Activated T-helper 1 cell treated with anti-CD3 and anti-CD28 coated beads, Interleukin-12 subunit alpha, Interleukin-12 subunit beta, Interleukin-2, Interleukin-4 antibody, amounts not matched to agents 30 ng/mL and 10 ng/mL and 1 ng/mL, durations not matched to agents 14 hours and 24 hours and 36 hours (primary cell): ENCODE data around the gene DSCAM. TPM values are rescaled to one million over a fixed set of nuclear protein-coding genes. Genes with fewer than 3 reads are reported as not detected.
"Not testable (repeated sequence)": the region's sequence is repeated elsewhere in the genome, so short reads cannot be mapped to it uniquely, and the experiment has no call there.

ENCODE experiments used
- DNase-seq: peaks from one replicate; pipeline ENCODE4 v3.0.0; 2021; ENCODE audit warnings: low spot score
- H3K27ac Mint-ChIP-seq: one replicate; pipeline ENCODE4 v1.8.0; 2021; ENCODE audit warnings: mild to moderate bottlenecking, mixed read lengths
- H3K27me3 Mint-ChIP-seq: one replicate; pipeline ENCODE4 v1.8.0; 2022; ENCODE audit warnings: mild to moderate bottlenecking, moderate library complexity, mixed read lengths; ENCODE audit not compliant: insufficient read depth
- H3K36me3 Mint-ChIP-seq: one replicate; pipeline ENCODE4 v1.8.0; 2021; ENCODE audit warnings: low read depth, mixed read lengths
- H3K4me1 Mint-ChIP-seq: one replicate; pipeline ENCODE4 v1.8.0; 2021; ENCODE audit warnings: low read depth, mixed read lengths
- H3K4me3 Mint-ChIP-seq: one replicate; pipeline ENCODE4 v1.8.0; 2021; ENCODE audit warnings: mild to moderate bottlenecking, moderate library complexity, mixed read lengths
- H3K9me3 Mint-ChIP-seq: one replicate; pipeline ENCODE4 v1.8.0; 2021; ENCODE audit warnings: mixed read lengths
- intact Hi-C: fragments of 100-400 bp; cut with micrococcal nuclease; formaldehyde crosslinking; loops from one replicate; pipeline ENCODE4 v1.15.1; 2024
- total RNA-seq: library from RNA; stranded (reverse); gene quantifications from 2 replicates; pipeline ENCODE4 v1.2.3, GENCODE V29; 2022

DSCAM gene
- total RNA-seq, 1 donor from 2014 or later, result not detected

GRCh38 chr21:40271164-40271563, 575.8 kb downstream of the DSCAM start:
- H3K4me3 Mint-ChIP-seq, result no peak overlapping the region
- intact Hi-C loops, result no loop called here
- DNase-seq, result no peak
- no peaks in the 10 kb centered on the region for H3K4me1 Mint-ChIP-seq
- H3K27me3 Mint-ChIP-seq, result no peaks in the 10 kb centered on the region
- peaks cover 2% of the 10 kb centered on the region for H3K36me3 Mint-ChIP-seq
- no peak overlapping the region for H3K27ac Mint-ChIP-seq
- no peaks in the 10 kb centered on the region for H3K9me3 Mint-ChIP-seq

GRCh38 chr21:40270047-40270446, 576.9 kb downstream of the DSCAM start:
- H3K27me3 Mint-ChIP-seq, result no peaks in the 10 kb centered on the region
- H3K4me3 Mint-ChIP-seq, result no peak overlapping the region
- H3K36me3 Mint-ChIP-seq, result peaks cover 2% of the 10 kb centered on the region
- H3K4me1 Mint-ChIP-seq, result no peaks in the 10 kb centered on the region
- DNase-seq, result no peak
- intact Hi-C loops, result no loop called here
- H3K9me3 Mint-ChIP-seq, result no peaks in the 10 kb centered on the region
- H3K27ac Mint-ChIP-seq, result no peak overlapping the region

- Mint-ChIP-seq H3K4me1 (no peaks in the 10 kb centered on the region), H3K27ac (no peak overlapping the region), H3K4me3 (no peak overlapping the region)
Observed at GRCh38 chr21:40269239-40269638, 577.7 kb downstream of the DSCAM start.

GRCh38 chr21:40258456-40258855, 588.5 kb downstream of the DSCAM start:
- H3K36me3 Mint-ChIP-seq, H3K27me3 Mint-ChIP-seq, intact Hi-C loops, H3K4me3 Mint-ChIP-seq, H3K4me1 Mint-ChIP-seq, H3K27ac Mint-ChIP-seq, DNase-seq: not testable (repeated sequence)
- H3K9me3 Mint-ChIP-seq, result peaks cover 11% of the 10 kb centered on the region

More at GRCh38 chr21:40269239-40269638, 577.7 kb downstream of the DSCAM start:
- intact Hi-C loops, result no loop called here
- Mint-ChIP-seq H3K27me3 (no peaks in the 10 kb centered on the region), H3K9me3 (no peaks in the 10 kb centered on the region), H3K36me3 (peaks cover 2% of the 10 kb centered on the region)
- no peak for DNase-seq

- Mint-ChIP-seq H3K4me1 (no peaks in the 10 kb centered on the region), H3K27me3 (no peaks in the 10 kb centered on the region), H3K4me3 (no peak overlapping the region), H3K9me3 (peaks cover 8% of the 10 kb centered on the region), H3K27ac (no peak overlapping the region), H3K36me3 (no peaks in the 10 kb centered on the region)
- intact Hi-C loops, result no loop called here
- DNase-seq, result no peak
Observed at GRCh38 chr21:40257342-40257741, 589.6 kb downstream of the DSCAM start.

- Mint-ChIP-seq H3K27ac (no peak overlapping the region), H3K27me3 (no peaks in the 10 kb centered on the region), H3K4me3 (no peak overlapping the region), H3K9me3 (peaks cover 15% of the 10 kb centered on the region), H3K36me3 (no peaks in the 10 kb centered on the region), H3K4me1 (no peaks in the 10 kb centered on the region)
- no peak for DNase-seq
- intact Hi-C loops, result no loop called here
Observed at GRCh38 chr21:40255518-40256444, 591.2 kb downstream of the DSCAM start.

- Mint-ChIP-seq H3K36me3 (no peaks in the 10 kb centered on the region), H3K4me3 (no peak overlapping the region), H3K27me3 (no peaks in the 10 kb centered on the region), H3K4me1 (no peaks in the 10 kb centered on the region), H3K9me3 (peaks cover 22% of the 10 kb centered on the region), H3K27ac (no peak overlapping the region)
- no peak for DNase-seq
- intact Hi-C loops, result no loop called here
Observed at GRCh38 chr21:40254540-40255465, 592.2 kb downstream of the DSCAM start.

GRCh38 chr21:40253112-40253511, 593.8 kb downstream of the DSCAM start:
- no peak overlapping the region for H3K4me3 Mint-ChIP-seq
- intact Hi-C loops, result no loop called here
- H3K27ac Mint-ChIP-seq, result no peak overlapping the region
- H3K36me3 Mint-ChIP-seq, result no peaks in the 10 kb centered on the region
- DNase-seq, result no peak
- peaks cover 36% of the 10 kb centered on the region for H3K9me3 Mint-ChIP-seq
- no peaks in the 10 kb centered on the region for H3K4me1 Mint-ChIP-seq
- no peaks in the 10 kb centered on the region for H3K27me3 Mint-ChIP-seq

- Mint-ChIP-seq H3K4me1 (no peaks in the 10 kb centered on the region), H3K4me3 (no peak overlapping the region), H3K27me3 (no peaks in the 10 kb centered on the region), H3K36me3 (no peaks in the 10 kb centered on the region), H3K9me3 (peaks cover 38% of the 10 kb centered on the region), H3K27ac (no peak overlapping the region)
- DNase-seq, result no peak
- intact Hi-C loops, result no loop called here
Observed at GRCh38 chr21:40250514-40251294, 596.3 kb downstream of the DSCAM start.

GRCh38 chr21:40244981-40245380, 602.0 kb downstream of the DSCAM start:
- H3K4me3 Mint-ChIP-seq, result no peak overlapping the region
- H3K9me3 Mint-ChIP-seq, result peaks cover 24% of the 10 kb centered on the region
- H3K27ac Mint-ChIP-seq, result no peak overlapping the region
- no peaks in the 10 kb centered on the region for H3K27me3 Mint-ChIP-seq
- no peaks in the 10 kb centered on the region for H3K36me3 Mint-ChIP-seq
- DNase-seq, result no peak
- no peaks in the 10 kb centered on the region for H3K4me1 Mint-ChIP-seq
- intact Hi-C loops, result no loop called here

- Mint-ChIP-seq H3K4me3 (no peak overlapping the region), H3K9me3 (peaks cover 14% of the 10 kb centered on the region), H3K4me1 (no peaks in the 10 kb centered on the region), H3K27me3 (no peaks in the 10 kb centered on the region), H3K36me3 (no peaks in the 10 kb centered on the region), H3K27ac (no peak overlapping the region)
- DNase-seq, result no peak
- intact Hi-C loops, result no loop called here
Observed at GRCh38 chr21:40243685-40244084, 603.3 kb downstream of the DSCAM start.

- no peak overlapping the region for H3K4me3 Mint-ChIP-seq
- no peak overlapping the region for H3K27ac Mint-ChIP-seq
- H3K4me1 Mint-ChIP-seq, result no peaks in the 10 kb centered on the region
- intact Hi-C loops, result no loop called here
- peaks cover 10% of the 10 kb centered on the region for H3K9me3 Mint-ChIP-seq
- H3K36me3 Mint-ChIP-seq, result no peaks in the 10 kb centered on the region
- DNase-seq, result no peak
- no peaks in the 10 kb centered on the region for H3K27me3 Mint-ChIP-seq
Observed at GRCh38 chr21:40242586-40243265, 604.2 kb downstream of the DSCAM start.
